NCI-H748 (cell line): ENCODE data around the gene STXBP6.

ENCODE experiments used
- DNase-seq: peaks from one replicate; lab custom pipeline; 2025; ENCODE audit not compliant: unreplicated experiment; lab: John Stamatoyannopoulos, UW

The STXBP6 gene

GRCh38 chr14:25049568-25050268, at the start of gene STXBP6:
Gene STXBP6 (minus strand): TSS chr14:25050147. CDS start chr14:24974818, 75,329 bp downstream.
- DNase-seq = peak; percentile 80

- no peak for DNase-seq
Observed at GRCh38 chr14:25097120-25097519, 47.2 kb upstream of the STXBP6 start.

- no peak for DNase-seq
Observed at GRCh38 chr14:25095736-25096437, 45.9 kb upstream of the STXBP6 start.

GRCh38 chr14:25094171-25094907, 44.4 kb upstream of the STXBP6 start:
- no peak for DNase-seq

DNA sequence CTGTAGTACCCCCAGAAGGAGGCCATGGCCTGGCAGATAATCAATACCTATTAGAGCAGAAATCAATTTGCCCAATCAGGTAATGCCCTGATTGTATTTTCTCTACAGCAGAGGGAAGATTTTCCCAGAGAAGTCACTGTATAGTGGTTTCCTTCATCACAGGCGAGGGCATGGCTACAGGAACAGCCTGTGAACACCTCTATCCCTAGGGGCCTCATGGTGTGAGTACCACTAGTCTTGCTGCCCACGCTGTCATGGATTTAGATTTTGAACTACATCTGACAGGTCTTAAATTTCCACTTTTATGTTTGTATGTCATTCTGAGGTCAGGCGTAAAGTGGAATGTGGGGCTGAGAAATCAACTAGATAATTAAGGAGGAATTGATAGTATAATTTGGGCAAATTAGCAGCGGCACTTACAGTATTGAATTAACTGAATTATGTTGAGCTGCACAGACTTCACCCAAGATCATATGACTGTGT, 42.4 kb upstream of the STXBP6 start:
- DNase-seq = peak; percentile 82

DNA sequence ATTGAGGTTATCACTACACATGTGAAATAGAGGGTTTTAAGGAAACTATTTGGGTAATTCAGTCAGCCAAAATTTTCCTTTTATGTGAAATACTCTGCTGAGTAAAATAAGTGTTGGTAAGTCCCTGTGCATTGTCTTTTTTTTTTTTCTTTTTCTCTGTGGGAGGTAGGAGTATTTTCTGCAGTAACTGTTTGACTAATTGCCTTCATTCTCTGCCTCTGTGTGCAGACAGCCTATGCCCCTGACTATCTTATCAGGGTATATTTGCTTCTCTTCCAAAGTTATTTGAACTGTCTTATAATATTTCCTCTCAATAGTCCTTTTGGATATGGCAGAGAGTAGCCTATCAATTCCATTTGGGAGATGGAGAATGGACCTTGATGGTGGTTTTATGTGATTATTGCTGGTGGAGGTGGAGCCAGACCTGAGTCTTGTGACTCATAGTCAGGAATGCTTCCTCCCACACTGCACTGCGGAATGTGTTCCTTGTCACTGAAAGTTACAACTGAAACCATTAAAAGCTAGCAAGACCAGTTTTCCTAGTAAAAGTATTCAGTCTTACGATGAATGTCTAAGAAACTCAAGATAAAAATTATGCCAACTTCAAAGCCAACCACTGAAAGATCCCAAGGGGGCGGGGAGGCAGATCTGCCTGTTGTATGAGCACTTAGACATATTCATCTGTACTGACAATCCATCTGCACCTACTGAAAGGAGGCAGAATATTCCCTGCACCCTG, 40.9 kb upstream of the STXBP6 start:
- no peak for DNase-seq

- DNase-seq = no peak
Observed at GRCh38 chr14:25090256-25090655, 40.3 kb upstream of the STXBP6 start.

- no peak for DNase-seq
Observed at GRCh38 chr14:25089496-25089895, 39.5 kb upstream of the STXBP6 start.

- DNase-seq = no peak
Observed at GRCh38 chr14:25086821-25087396, 37.0 kb upstream of the STXBP6 start.

- DNase-seq = peak; percentile 43
Observed at GRCh38 chr14:25086081-25086480, 36.1 kb upstream of the STXBP6 start.

GRCh38 chr14:25080682-25081081, 30.7 kb upstream of the STXBP6 start:
- DNase-seq = no peak

- no peak for DNase-seq
Observed at GRCh38 chr14:25079311-25079710, 29.4 kb upstream of the STXBP6 start.

DNA sequence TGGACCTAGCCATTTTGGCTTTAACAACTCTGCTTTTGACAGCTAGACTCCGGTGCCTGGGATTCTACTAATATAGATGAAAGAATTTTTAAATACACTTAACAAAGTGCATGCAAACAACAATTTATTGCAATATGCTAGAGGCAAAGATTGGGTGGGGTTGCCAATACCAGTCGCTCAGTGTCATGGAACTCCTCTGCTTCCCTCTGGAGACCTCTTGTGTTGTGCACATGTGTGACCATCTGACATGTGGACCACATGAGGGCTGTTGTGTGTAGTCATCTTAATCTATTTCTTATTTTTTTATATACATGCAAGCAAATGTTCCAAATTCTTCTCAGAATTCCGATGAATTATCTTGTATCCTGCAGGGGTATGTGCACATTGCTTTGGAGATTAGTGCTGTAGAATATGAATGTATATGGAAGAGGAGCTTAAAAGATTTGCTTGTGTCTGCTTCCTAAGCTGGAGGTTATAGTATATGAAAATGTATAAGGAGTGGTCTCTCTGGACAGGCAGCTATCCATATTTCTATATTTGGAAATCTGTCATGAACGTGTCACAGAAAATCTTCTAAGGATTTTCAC, 24.2 kb upstream of the STXBP6 start:
- DNase-seq = no peak

DNA sequence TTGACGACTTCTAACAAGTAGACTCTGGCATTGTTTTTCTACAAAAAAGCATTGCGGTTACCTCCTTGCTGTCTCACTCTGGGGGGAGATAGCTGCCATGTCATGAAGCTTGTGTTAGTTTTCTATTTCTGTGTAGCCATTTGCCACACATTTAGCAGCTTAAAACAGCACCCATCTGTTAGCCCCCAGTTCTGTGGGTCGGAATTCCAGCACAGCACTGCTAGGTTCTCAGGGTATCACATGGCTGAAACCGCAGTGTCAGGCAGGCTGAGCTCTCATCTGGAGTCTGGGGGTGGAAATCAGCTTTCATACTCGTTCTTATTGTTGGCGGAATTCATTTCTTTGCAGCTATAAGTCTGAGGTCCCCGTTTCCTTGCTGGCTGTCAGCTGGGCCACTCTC, 19.9 kb upstream of the STXBP6 start:
- no peak for DNase-seq

- DNase-seq = no peak
Observed at GRCh38 chr14:25067600-25067999, 17.7 kb upstream of the STXBP6 start.

GRCh38 chr14:25062022-25062321, 12.0 kb upstream of the STXBP6 start:
- DNase-seq = no peak

DNA sequence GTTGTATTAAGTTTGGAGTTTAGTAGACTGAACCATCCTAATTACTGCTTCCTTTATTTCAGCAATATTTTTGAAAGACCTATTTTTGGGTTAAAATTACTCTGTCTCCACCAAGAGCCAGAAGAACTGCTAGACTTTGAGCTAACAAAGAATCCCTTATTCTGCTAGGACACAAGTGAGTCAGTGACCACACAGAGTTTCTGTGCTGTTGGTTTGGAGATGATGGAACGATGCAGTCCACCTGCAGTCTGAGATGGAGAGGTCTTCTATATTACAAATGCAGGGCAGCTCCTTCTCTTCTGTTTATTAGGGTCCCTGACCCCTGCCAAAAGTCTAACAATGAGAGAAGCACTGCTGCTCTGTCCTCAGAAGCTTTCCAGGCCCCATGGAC, 6.7 kb upstream of the STXBP6 start:
- DNase-seq = no peak

DNA sequence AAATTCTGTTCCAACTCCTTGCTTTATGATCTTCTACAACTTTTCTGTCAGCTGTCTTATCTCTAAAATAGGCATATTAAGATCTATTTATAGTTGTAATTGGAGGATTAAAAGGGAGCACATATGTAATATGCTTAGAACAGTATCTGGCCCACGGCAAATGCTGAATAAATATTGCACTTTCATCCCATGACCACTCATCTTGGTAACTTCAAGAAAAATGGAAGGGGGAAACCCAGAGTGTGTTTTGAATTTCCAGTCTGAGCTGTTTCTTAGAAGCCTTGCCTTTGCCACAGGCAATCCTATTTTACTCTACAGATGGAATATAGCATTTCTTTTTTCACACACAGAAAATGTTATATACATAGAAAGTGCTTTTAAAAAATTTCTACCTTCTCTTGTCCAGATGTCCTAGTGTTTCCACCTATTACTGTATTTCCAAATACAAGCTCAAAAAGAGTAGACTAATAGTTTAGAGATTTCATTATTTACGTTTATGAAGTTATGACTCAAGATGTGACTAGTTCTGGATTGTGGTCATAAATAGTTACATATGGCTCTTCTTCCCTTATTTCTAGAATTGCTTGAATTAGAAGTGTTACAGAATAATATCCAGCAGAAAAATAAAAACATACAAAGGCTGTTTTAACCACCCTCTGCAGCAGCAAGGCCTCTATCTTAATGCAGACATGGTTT, 6.2 kb upstream of the STXBP6 start:
- no peak for DNase-seq

GRCh38 chr14:25055005-25055404, 5.1 kb upstream of the STXBP6 start:
- no peak for DNase-seq

DNA sequence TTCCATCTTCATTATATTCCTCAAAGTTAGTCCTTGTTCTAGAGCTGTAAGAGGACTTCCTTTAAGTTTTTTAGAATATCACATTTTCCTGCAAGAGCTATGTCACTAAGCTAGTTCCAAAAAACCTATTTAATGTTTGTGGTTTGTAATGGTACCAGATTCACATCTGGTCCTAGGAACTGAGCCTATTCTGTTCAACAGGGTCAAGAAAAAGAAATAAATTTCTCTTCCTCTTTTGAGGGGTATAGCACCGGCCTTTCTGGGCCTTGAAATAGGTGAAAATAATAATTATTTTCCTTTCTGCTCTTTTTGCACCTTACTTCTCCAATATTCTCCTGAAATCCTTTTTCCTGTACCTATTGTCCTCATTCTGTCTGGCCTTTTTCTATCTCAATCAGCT, 3.6 kb upstream of the STXBP6 start:
- DNase-seq = no peak
